Progenitor cell of endocrine pancreas (in vitro differentiated cells): ENCODE data around the gene FER. TPM values are rescaled to one million over a fixed set of nuclear protein-coding genes. Genes with fewer than 3 reads are reported as not detected.

Experiments
- DNase-seq: peaks from one replicate; pipeline ENCODE4 v3.0.0; 2021; ENCODE audit warnings: low spot score; ENCODE audit not compliant: unreplicated experiment
- H3K27ac Mint-ChIP-seq: 2 replicates; pipeline ENCODE4 v1.8.0; 2021; ENCODE audit warnings: mild to moderate bottlenecking, moderate library complexity, mixed read lengths
- H3K27me3 Mint-ChIP-seq: 2 replicates; pipeline ENCODE4 v1.8.0; 2021; ENCODE audit warnings: mixed read lengths
- H3K36me3 Mint-ChIP-seq: 2 replicates; pipeline ENCODE4 v1.8.0; 2022; ENCODE audit warnings: mixed read lengths; ENCODE audit not compliant: insufficient read depth
- H3K4me1 Mint-ChIP-seq: 2 replicates; pipeline ENCODE4 v1.8.0; 2021; ENCODE audit warnings: low read depth, mixed read lengths
- H3K4me3 Mint-ChIP-seq: 2 replicates; pipeline ENCODE4 v1.8.0; 2021; ENCODE audit warnings: low read depth, mild to moderate bottlenecking, moderate library complexity, mixed read lengths
- H3K9me3 Mint-ChIP-seq: 2 replicates; pipeline ENCODE4 v1.8.0; 2021; ENCODE audit warnings: low read depth, mixed read lengths
- CTCF ChIP-seq: fragments of 200-600 bp; sonication (generic); IDR thresholded peaks from one replicate; pipeline ENCODE4 v1.5.0; 2021; ENCODE audit warnings: antibody characterized with exemption, mild to moderate bottlenecking; ENCODE audit not compliant: unreplicated experiment
- total RNA-seq: library from RNA; stranded (reverse); gene quantifications from 2 replicates; pipeline ENCODE4 v1.2.1, GENCODE V29; 2021

FER gene
- total RNA-seq, 1 donor from 2014 or later: 34.8 TPM

GRCh38 chr5:109192555-109193281 is 445.0 kb downstream of the FER start:
- no peak for TF ChIP-seq CTCF
- Mint-ChIP-seq H3K27me3 (no peaks in the 10 kb centered on the region), H3K4me1 (peaks cover 18% of the 10 kb centered on the region), H3K4me3 (no peak overlapping the region), H3K36me3 (peaks cover 3% of the 10 kb centered on the region), H3K27ac (no peak overlapping the region), H3K9me3 (no peaks in the 10 kb centered on the region)
- no peak for DNase-seq

GRCh38 chr5:109195667-109196066 is 448.0 kb downstream of the FER start:
- H3K36me3 Mint-ChIP-seq: peaks cover 1% of the 10 kb centered on the region
- no peaks in the 10 kb centered on the region for H3K9me3 Mint-ChIP-seq
- no peak overlapping the region for H3K4me3 Mint-ChIP-seq
- no peak for DNase-seq
- H3K4me1 Mint-ChIP-seq: peaks cover 18% of the 10 kb centered on the region
- H3K27ac Mint-ChIP-seq: no peak overlapping the region
- TF ChIP-seq CTCF: no peak
- no peaks in the 10 kb centered on the region for H3K27me3 Mint-ChIP-seq

- peaks cover 16% of the 10 kb centered on the region for H3K4me1 Mint-ChIP-seq
These were observed 448.6 kb downstream of the FER start for GRCh38 chr5:109196087-109196822.

GRCh38 chr5:109196823-109197160 is 449.1 kb downstream of the FER start:
- no peak overlapping the region for H3K27ac Mint-ChIP-seq
- no peak for TF ChIP-seq CTCF
- H3K4me1 Mint-ChIP-seq: peaks cover 15% of the 10 kb centered on the region
- no peak for DNase-seq
- H3K27me3 Mint-ChIP-seq: no peaks in the 10 kb centered on the region
- peaks cover 1% of the 10 kb centered on the region for H3K36me3 Mint-ChIP-seq
- H3K9me3 Mint-ChIP-seq: no peaks in the 10 kb centered on the region
- no peak overlapping the region for H3K4me3 Mint-ChIP-seq

More at GRCh38 chr5:109196087-109196822, 448.6 kb downstream of the FER start:
- Mint-ChIP-seq H3K36me3 (peaks cover 1% of the 10 kb centered on the region), H3K4me3 (no peak overlapping the region), H3K9me3 (no peaks in the 10 kb centered on the region), H3K27me3 (no peaks in the 10 kb centered on the region), H3K27ac (peak overlapping the region; percentile 15)
- no peak for TF ChIP-seq CTCF
- DNase-seq: no peak

- peaks cover 1% of the 10 kb centered on the region for H3K9me3 Mint-ChIP-seq
- DNase-seq: no peak
- peak overlapping the region; percentile 83 for H3K27ac Mint-ChIP-seq
- H3K4me3 Mint-ChIP-seq: no peak overlapping the region
- no peaks in the 10 kb centered on the region for H3K27me3 Mint-ChIP-seq
- TF ChIP-seq CTCF: no peak
- H3K4me1 Mint-ChIP-seq: peaks cover 2% of the 10 kb centered on the region
- peaks cover under 1% of the 10 kb centered on the region for H3K36me3 Mint-ChIP-seq
These were observed 451.6 kb downstream of the FER start for GRCh38 chr5:109199289-109199688.
